Endometrial microvascular endothelial cells (primary cell): ENCODE measurements around the gene SENP2. TPM values are rescaled to one million over a fixed set of nuclear protein-coding genes. Genes with fewer than 3 reads are reported as not detected.
"Not testable (repeated sequence)": the region's sequence is repeated elsewhere in the genome, so short reads cannot be mapped to it uniquely, and the experiment has no call there.

Experiments
- in situ Hi-C: cut with HindIII; loops from 2 replicates; pipeline ENCODE4 v1.10.0; 2017; ENCODE audit warnings: low sequenced_read_pairs, low pct_unique_long_range_greater_than_20kb; ENCODE audit errors: inconsistent ontology term
- total RNA-seq: library from RNA; depleted of rRNA; stranded (reverse); fragments of >200 nt; gene quantifications from one replicate; pipeline ENCODE4 v1.2.3, GENCODE V29; 2015; ENCODE audit errors: inconsistent ontology term

SENP2 gene
- total RNA-seq, 1 donor from 2014 or later = 20.3 TPM

- in situ Hi-C loops = not testable (repeated sequence)
These were observed 59.1 kb downstream of the SENP2 start for GRCh38 chr3:185645191-185645590.

GRCh38 chr3:185645596-185646381, 59.7 kb downstream of the SENP2 start:
- in situ Hi-C loops = no loop called here

- in situ Hi-C loops = no loop called here
These were observed 60.5 kb downstream of the SENP2 start for GRCh38 chr3:185646382-185647133.

GRCh38 chr3:185647134-185647879, 61.2 kb downstream of the SENP2 start:
- in situ Hi-C loops = no loop called here

GRCh38 chr3:185647880-185648210, 61.8 kb downstream of the SENP2 start:
- in situ Hi-C loops = no loop called here

GRCh38 chr3:185648396-185648795, 62.3 kb downstream of the SENP2 start:
- in situ Hi-C loops = no loop called here

GRCh38 chr3:185649414-185649813, 63.3 kb downstream of the SENP2 start:
- in situ Hi-C loops = no loop called here

- in situ Hi-C loops = no loop called here
These were observed 65.9 kb downstream of the SENP2 start for GRCh38 chr3:185651971-185652370.

GRCh38 chr3:185653949-185654757, 68.1 kb downstream of the SENP2 start:
- in situ Hi-C loops = no loop called here

- in situ Hi-C loops = no loop called here
These were observed 68.7 kb downstream of the SENP2 start for GRCh38 chr3:185654758-185655145.

- in situ Hi-C loops = no loop called here
These were observed 69.6 kb downstream of the SENP2 start for GRCh38 chr3:185655426-185656320.

GRCh38 chr3:185656321-185656840, 70.3 kb downstream of the SENP2 start:
- in situ Hi-C loops = no loop called here

GRCh38 chr3:185657211-185657610, 71.1 kb downstream of the SENP2 start:
- in situ Hi-C loops = no loop called here

- in situ Hi-C loops = no loop called here
These were observed 71.8 kb downstream of the SENP2 start for GRCh38 chr3:185657691-185658503.

- in situ Hi-C loops = no loop called here
These were observed 72.4 kb downstream of the SENP2 start for GRCh38 chr3:185658504-185658912.

- in situ Hi-C loops = no loop called here
These were observed 72.8 kb downstream of the SENP2 start for GRCh38 chr3:185658943-185659342.
